ENCODE results near the gene ATF4.
"Not testable (repeated sequence)": the region's sequence is repeated elsewhere in the genome, so short reads cannot be mapped to it uniquely, and the experiment has no call there.

Gene ATF4

DNA sequence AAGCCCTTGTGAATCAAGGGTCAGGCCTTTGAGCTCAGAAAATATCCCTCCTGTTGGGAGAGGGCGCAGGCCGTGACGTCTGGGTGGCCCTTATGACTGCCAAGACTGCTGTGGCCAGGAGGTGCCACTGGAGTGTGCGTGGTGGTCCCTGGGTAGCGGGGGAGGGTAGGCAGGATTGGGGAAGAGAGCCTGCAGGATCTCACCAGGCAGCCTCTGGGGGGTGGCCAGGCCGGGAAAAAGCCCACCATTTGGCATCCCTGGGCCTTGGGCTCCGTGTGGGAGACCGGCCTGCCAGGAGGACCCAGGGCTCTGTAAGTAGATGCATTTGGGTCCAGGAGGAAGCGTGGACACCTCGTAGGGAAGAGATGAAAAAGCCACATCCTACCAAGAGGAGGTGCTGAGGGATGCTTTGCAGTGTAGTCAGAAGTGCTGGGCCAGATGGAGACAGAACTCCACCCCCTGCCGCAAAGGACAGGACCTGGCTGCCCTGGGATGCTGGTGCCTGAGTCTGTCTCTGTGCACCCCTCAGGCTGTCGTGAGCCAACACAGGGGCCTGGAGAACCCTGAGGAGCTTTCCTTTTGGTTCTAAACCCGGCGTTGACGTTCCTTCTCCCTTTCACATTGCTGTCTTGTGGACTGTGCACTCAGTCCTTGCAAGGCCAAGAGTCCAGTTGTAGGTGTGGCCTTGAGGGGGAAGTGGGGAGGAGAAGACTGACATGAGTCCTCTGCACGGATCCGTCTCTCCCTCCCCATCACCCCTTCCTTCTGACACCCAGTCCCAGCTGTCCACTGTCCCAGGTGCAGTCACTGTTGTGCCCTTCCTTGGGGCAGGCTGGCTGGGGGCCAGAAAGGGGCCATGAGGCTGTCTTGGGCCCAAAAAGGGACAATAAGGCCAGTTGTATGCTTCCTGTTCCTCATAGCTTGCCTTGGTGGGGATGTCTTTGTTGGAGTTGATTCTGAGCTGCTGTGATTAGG, 31.0 kb upstream of the ATF4 start:
- no peak for DNase-seq

DNA sequence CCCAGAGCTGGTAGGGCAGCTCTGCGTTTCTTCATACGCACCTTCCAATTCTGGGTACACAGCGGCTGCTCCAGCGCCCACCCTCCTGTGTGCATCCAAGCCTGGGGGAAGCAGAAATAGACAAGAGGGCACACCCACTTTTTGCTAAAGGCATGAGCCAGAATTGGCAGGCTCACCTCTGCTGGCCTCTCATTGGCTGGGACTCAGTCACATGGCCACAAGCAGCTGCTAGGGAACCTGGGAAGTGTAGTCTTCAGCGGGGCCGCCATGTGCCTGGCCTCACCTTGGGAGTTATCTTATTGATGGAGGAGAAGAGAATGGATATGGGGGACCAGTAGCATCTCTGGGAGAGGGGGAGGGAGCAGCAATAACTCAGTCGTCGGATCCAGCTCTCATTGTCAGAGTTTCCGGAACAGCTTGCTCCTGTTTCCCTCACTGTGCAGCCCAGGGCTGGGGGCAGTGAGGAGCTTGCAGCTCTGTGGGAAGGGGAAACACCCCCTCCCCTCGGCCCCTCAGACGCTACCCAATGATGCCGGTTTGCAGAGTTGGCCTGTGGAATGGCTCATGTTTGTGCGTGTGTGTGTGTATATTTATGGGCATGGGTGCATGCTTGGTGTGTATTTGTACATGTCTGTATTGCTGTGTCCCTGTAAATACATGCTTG, 30.1 kb upstream of the ATF4 start:
- DNase-seq: peak; percentile 51 to 52

DNA sequence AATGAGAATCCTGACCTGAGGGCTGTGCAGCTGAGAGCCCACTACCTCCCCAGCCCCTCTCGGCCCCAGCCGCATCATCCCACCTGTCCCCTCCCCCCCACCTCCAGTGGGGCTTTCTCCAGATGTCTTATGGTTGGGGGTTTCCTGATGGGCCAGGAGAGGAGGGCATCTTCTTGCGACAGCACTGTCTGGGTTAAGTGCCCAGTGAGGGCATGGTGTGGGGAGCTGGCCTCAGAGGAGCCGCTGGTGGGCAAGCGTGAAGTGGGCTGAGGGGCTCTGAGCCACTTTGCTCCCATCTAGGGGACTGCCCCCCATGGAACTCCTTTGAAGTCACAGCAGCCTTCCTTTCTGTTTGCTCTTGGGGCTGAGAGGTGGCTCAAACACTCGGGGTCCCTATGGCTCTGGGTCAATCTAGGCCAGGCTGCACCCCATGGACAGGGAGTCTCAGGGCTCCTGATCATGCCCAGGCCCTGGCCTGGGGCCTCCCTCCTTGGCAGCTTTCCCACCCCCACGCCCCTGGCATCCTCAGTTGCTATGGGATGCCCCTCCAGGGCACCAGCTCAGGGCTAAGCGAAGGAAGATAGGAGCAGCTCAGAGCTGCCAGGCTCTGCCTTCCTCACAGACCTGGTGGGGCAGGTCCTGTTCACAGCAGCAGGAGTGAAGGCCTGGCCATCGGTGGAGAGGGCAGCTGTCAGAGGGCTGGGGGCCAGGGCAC, 29.2 kb upstream of the ATF4 start:
- DNase-seq: no peak

DNA sequence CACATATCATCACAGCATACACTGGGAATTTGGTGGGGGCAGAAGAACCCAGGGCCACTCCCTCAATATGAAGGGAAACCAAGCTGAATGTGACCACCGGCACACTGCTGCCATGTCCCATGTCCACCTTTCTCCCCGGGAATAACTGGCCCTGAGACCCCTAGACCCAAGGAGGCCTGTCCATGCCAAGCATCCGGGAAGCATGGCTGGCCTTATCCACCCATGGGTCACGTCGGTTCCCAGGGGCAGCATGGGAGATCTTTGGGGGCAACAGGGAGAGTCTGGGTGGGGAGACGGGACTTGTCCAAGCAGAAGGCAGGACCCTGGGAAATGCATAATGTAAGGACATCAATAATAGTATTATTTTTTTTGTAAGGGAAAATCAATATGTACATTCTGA, 28.7 kb upstream of the ATF4 start:
- no peak for DNase-seq

DNA sequence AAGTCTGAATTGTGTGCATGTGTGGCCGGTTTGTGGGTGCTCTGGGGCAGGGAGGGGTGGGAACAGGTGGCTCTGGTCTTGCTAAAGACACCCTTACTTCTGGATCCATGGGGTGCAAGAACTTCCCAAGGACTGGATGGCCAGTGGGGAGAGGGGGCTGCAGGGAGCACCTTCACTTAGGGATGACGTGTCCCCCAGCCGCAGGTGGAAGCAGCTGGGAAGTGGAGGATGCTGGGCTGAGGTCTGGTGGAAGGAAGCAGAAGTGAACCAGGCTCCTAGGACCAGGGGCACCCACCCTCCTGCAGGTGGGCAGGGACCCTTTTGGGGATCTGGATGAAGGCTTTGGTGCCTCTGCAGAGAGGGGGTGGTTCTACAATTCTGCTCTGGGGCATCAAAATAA, 28.2 kb upstream of the ATF4 start:
- no peak for DNase-seq

DNA sequence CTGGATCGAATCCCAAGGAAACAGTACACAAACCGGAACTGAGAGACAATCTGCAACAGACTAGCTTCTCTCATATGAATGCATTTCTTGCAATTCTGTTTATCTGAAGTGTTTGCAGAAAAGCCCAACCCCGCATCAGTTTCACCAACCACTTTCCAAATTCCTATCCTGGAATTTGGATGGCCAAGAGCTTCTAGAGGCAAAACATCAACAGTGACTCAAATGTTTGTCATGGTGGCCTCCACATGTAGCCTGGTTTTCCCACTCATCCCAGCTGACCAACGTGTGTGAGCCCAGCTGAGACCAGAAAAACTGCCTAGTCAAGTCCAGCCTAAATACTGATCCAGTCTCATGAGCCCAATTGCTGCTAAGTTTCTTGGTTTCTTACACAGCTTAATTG, 26.6 kb upstream of the ATF4 start:
- DNase-seq: no peak

DNA sequence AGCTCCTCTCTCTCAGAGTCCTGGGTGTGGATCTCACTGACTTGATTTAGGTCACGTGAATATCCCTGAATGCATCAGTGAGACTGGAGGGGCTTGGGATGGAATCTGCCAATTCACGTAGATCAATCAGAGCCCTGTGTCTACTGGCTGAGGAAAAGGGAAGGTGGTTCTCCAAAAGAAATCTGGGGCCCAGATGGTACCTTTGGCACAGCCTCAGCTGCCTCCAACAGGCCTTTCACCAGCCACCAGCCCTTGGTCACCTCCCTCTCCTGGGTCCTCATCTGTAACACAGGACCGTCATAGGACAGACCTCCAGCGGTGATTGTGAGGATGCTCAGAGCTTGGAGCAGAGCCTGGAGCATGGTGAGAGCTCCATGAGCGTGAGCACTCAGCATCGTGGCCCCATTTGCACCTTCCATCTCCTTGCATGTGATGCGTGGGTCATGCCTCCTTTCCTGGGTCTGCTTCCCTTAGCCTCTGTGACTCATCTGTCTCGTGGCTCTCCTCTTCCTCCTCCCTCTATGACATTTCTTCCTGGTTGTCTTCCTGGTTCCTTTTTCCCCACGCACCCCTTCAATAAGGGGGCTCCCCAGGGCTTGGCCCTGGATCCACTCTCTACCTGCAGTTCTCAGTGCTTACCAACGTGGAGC, 25.8 kb upstream of the ATF4 start:
- DNase-seq: peak; percentile 9 to 14

DNA sequence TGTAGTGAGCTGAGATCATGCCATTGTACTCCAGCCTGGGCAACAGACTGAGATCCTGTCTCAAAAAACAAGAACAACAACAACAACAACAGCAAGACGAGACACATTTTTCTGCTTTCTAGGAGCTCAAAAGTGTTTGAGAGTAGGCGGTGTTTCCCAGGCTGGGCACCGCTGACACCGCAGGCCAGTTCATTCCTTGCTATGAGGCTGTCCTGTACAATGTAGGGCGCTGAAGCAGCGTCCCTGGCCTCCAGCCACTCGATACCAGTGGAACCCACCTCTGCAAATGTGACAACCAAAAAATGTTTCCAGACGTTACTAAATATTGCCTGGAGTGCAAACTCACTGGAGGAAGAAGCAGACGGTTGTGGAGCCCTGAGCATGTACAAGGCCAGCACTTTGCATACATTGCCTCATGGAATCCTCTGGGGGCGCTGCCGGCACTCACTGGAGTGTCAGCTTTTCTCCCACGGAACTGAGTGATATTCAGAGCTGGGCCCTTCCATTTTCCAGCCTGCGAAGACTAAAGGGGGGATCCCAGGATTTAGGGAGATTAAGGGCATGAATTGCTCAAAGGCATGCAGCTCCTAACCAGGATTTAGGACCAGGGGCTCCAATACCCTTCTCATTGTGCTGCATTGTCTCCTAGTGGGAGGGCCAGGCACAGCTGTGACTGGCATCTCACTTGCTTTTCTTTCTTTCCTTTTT, 24.1 kb upstream of the ATF4 start:
- DNase-seq: peak; percentile 82

DNA sequence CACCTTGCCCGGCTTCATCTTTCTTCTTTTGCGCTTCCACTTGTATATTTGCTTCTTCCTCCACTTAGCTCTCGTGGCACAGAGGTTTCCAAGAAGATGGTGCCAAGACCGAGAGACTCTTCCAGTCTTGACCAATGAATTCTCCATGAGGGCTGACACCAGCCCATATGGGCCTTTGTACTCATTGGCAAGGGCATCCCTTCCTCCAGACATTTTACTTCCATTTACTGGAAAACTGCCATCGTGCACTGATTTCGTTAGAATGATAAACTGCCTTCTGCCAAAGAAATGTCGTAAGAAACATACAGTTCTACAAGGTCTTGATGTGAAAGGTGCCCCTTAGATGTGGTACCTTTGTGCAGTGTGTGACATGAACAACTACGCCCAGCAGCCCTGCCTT, 22.9 kb upstream of the ATF4 start:
- DNase-seq: no peak

DNA sequence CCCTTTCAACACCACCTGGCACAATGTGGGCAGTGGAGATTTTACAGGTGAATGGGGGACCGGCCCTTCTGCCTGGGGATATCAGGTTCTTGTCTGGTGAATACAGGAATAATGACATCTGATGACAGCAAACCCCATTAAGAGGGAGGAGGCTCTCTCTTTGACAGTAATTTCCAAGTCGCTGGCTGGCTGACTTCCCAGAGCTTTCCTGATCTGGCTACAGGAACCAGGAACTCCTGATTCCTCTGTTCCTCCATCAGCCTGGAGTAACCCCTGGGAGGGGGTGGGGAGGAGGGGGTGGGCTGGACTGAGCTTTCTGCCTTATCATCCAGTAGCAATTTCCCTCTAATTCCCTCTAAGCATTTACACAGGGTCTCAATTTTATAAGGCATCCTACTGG, 22.0 kb upstream of the ATF4 start:
- DNase-seq: no peak

DNA sequence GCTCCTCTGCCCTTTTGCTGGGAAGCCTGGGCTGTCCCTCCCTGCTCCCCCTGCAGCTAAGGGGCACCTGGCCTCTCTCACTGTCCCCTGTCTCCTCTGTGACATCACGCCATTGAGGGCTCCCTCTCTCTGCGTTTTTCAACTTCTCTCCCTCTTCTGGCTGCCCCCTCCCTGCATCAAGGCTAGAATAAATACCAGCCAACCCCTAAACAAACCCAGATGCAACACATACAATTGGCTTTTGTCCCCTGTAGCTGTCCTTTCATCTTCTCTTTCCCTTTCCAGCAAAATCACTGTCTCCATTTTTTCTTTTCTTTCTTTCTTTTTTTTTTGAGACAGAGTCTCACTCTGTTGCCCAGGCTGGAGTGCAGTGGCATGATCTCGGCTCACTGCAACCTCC, 21.6 kb upstream of the ATF4 start:
- no peak for DNase-seq

DNA sequence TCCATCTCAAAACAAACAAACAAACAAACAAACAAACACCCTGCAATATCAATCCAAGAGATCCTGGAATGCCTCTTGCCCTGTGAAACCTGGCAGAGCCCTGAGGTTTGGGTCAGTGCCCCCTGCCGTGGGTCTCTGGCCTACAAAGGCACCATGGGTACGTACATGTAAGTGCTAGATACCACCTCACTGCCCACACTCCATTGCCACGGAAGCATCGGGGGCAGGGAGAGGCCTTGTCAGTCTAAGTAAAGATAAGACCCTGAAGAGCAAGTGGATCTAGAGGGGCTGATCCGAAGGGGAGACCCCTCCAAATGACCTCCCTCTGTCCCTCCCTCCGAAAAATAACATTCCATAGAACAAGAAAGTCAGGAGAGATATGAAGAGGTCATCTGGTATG, 20.3 kb upstream of the ATF4 start:
- DNase-seq: no peak

DNA sequence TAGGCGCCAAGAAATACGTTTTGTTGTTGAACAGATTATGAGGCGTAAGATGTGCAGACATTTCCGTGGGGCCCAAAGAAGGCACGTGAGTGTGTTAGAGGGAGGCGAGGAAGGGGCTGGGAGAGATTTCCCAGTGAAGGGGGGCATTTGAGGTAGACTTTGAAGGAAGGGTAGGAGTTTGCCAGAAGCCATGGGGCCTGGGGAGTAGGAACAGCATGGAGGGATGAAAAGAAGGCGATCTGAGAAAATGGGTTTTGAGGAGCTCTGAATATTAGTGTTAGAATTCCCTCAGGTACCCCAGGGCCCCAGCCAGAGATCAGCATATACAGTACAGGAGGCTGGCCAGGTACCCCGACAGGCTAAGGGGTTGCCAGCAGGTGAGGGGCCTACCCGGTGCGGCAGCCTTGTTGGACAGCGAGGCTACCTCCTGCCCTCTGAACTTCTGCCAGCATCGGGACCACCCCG, 18.7 kb upstream of the ATF4 start:
- DNase-seq: no peak

DNA sequence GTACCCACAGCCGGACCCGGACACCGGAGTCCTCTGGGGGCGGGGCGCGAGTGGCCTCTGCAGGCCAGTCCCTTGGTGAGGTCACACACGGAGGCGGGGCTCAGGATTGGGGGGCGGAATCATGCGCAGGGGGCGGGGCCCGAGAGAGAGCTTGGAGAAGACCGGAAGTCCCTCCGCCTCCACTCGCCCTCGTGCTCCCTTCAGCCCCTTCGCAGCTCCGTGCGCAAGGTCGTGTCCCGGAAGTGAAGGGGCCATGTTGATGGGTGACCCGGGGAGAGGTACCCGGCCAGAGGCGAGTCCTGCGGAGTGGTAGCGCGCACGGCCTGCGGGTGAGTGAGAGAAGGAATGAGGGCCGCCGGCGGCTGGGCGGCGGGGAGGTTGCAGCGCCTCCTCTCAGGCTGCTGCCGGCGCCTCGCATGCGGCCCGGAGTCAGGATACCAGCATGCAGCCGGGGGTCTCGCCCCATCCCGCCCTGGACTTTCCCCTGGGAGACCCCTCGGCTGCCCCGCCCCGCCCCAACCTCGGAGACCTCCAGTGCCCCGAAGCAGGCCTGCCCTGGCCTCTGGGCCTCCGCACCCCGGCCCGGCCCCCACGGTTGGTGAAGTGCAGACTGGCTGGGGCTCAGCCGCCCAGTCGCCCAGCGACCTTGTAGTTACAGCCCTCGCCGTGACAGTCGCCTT, 18.1 kb upstream of the ATF4 start, which contains the start of gene MIEF1:
Gene MIEF1, plus strand, starts transcription at position 182 of the 680 bp plus-strand sequence. CDS start 9,005 bp downstream, outside the sequence.
- peak; percentile 86 to 91 for DNase-seq

DNA sequence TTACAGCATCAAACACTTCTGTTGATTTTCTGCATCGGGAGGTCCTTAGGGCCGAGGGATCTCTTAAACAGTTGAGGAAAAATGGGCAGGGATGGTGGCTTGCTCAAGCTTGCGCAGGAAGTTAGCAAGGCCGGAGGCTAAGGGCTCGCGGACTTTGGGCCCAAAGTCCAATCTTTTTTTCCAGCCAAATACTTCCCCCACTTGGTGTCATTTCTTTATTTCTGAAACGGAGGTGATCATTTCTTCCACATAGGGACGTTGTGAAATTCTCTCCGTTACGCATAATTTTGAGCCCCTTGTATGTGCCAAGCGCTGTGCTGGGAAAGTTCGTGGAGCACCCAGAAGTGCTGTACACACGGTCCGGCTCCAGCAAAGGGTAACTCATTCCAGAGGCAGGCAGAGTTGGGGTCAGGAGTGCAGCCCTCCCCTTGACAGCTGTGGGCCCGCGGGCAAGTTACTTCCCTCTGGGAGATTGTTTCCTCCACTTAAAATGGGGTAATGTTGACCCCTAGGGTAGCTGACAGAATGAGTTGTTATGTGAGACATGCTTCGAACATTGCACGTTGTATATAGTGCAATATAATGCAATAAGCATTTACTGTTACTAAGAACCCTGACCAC, 17.5 kb upstream of the ATF4 start:
- peak; percentile 12 to 40 for DNase-seq

DNA sequence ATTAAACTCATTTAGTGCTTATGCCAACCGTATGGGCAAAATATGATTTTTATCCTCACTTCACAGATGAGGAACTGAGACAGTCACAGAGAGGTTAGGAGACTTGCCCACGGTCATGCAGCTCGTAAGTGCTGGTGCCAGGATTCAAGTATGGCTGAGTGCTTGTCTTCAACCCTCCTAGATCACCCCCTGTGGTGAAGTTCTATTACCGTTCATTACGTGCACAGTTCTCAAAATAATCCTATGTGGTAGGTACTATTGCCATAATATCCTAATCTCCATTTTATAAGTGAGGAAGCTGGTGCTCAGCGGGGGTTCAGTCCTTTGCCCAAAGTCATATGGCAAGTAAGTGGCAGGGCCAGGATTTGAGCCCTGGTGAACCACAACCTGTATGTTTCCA, 16.7 kb upstream of the ATF4 start:
- DNase-seq: no peak

DNA sequence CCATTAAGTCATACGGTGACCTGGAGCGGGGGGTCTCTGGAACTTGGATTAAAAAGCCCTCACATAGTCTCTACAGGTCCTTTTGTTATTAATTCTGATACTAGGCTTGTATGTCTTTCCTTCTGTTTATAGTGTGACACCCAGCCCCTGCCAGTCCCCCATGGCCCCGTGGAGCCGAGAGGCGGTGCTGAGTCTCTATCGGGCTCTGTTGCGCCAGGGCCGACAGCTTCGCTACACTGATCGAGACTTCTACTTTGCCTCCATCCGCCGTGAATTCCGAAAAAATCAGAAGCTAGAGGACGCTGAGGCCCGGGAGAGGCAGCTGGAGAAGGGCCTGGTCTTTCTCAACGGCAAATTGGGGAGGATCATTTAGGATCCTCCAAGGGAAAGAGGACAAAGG, 16.3 kb upstream of the ATF4 start:
- DNase-seq: no peak

DNA sequence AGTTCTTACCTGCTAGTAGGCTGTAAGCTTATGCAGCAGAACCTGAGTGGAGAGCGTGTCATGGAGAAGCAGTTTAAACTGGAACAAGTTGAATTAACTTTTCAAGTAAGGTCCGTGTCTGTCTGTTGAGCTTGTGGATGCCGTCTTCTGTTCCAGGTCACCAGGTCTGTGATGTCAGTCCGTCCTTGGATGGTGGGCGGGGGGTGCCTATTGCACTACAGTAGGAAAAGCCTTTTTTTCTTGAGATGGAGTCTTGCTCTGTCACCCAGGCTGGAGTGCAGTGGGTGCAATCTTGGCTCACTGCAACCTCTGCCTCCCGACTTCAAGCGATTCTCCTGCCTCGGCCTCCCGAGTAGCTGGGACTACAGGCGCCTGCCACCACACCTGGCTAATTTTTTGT, 13.3 kb upstream of the ATF4 start:
- not testable (repeated sequence) for DNase-seq

DNA sequence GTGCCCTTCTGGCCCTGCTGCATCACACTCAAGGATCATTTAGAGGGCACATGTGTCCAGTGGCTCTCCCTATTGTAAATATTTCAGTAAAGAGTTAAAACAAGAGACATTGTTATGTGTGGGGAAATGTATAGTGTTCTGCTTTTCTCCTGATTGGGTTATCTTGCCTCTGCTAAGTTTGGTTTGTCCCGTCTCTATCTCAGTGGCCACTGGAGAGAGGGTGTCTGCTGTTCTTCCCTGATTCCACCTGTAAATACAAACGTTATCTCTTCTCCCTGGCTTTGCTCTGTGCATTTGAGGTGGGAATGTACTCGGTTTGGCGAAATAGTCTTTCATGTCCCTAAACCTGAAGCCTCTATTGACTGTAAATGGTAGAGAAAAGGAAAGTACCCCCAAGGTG, 12.0 kb upstream of the ATF4 start:
- DNase-seq: no peak

DNA sequence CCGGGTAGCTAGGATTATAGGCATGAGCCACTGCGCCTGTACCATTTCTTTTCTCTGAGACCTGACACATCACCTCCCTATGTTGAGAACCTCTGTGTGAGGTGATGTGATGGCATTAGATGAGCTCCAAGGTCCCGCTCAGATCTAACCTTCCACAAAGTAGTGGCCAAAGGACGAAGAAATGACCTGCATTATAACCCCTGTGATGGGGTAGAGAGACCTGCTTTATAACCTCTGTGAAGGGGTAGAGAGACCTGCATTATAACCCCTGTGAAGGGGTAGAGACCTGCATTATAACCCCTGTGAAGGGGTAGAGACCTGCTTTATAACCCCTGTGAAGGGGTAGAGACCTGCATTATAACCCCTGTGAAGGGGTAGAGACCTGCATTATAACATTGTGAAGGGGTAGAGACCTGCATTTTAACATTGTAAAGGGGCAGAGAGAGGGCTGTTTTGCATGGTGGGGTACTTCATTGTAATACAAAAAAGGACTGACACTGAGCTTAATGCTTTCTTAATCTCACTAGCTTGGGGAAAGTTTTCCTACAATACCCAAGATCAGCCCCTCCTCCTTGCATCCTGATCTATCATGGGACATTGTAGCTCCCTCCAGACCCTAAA, 9.7 kb upstream of the ATF4 start:
- no peak for DNase-seq

DNA sequence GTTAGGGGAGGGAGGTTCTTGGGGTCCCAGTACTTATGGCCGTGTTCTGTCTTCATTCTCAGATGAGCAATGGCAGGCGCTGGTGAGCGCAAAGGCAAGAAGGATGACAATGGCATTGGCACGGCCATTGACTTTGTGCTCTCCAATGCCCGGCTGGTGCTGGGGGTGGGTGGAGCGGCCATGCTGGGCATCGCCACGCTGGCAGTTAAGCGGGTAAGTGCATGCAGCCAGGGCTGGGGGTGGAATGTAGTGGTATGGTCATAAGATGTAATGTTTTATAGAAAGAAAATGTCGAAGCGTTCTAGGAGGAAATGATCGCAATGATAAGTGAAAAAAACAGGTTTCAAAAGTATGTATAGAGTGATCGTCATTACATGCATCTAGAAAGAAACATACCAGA, 9.1 kb upstream of the ATF4 start:
- no peak for DNase-seq

Measured in AML-193 (cell line).